GM19397 (cell line): ENCODE data around the gene DEPP1.

ENCODE experiments used
- ATAC-seq: cut with Tn5 transposase; IDR thresholded peaks from one replicate; pipeline ENCODE4 v1.9.1; 2021; ENCODE audit warnings: mild to moderate bottlenecking, moderate library complexity; ENCODE audit not compliant: unreplicated experiment

DEPP1 gene

DNA sequence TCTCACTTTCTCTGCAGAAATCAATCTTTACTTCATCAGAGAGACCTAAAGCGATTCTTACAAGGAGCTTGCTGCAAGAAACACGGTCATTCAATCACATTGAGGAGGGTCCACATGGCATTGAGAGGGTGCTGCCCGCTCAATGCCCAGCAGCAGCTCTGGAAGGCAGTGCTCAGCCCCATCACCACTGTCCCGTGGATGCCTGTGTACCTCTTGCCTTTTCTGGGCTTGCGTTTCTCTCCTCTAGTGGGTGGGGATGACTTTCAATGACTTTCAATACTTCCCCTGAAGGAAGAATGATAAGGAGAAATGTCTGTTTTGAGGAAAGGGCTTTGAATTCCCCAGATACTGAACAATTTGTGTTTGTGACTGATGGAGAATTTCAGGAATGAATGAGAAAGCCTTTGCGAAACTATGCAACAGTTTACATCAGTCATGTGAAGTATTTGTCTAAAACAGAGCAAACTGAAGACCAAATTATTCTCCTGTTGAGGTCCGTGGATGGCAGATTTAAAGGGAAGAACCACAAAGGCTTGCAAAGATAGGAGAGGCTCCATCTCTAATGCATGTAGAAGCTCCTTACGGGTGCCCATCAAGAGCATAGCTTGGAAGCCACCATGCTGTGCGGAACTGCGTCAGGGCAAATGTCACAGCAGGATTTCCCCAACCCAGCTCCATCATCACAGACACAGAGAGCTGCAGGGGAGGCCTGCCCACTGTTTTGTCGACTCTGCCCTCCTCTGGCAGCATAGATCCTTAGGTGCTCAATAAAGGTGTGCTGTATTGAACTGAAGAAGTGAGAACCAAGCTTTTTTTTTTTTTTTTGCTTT is 15.5 kb upstream of the DEPP1 start:
- no peak for ATAC-seq

DNA sequence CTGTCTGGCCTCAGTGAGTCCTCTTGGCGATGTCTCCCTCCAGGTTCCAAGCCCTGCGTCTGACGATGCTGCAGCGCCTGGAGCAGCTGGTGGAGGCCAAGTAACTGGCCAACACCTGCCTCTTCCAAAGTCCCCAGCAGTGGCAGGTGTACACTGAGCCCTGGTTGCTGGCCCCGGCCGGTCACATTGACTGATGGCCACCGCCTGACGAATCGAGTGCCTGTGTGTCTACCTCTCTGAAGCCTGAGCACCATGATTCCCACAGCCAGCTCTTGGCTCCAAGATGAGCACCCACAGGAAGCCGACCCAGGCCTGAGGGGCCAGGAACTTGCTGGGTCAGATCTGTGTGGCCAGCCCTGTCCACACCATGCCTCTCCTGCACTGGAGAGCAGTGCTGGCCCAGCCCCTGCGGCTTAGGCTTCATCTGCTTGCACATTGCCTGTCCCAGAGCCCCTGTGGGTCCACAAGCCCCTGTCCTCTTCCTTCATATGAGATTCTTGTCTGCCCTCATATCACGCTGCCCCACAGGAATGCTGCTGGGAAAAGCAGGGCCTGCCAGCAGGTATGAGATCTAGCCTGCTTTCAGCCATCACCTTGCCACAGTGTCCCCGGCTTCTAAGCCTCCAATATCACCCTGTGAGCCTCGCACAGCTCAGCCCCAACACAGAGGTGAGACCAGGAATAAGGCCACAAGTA is 14.8 kb upstream of the DEPP1 start:
- ATAC-seq, result no peak

DNA sequence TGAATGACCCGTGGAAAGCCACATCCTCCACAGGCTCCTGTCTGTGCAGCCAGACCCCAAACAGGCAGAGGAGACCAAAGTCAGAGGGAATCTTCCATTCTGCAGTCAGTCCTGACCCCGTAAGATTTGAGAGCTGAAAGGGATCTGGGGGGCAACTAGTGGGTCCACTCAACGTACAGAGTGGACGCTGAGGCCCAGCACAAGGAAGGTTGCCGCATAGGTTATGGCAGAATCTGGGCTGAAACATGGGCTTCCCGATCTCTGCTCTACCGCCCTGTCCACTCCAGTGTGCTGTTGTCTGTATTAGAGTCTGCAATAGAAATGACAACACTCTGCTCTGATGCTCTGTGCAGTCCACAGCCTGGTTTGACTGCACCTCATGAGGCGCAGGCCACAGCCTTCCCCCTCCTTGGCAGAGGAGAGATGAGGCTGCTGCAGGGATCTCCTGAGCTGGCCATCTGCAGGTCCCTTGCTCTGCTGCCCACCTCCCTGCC is 14.2 kb upstream of the DEPP1 start:
- no peak for ATAC-seq

DNA sequence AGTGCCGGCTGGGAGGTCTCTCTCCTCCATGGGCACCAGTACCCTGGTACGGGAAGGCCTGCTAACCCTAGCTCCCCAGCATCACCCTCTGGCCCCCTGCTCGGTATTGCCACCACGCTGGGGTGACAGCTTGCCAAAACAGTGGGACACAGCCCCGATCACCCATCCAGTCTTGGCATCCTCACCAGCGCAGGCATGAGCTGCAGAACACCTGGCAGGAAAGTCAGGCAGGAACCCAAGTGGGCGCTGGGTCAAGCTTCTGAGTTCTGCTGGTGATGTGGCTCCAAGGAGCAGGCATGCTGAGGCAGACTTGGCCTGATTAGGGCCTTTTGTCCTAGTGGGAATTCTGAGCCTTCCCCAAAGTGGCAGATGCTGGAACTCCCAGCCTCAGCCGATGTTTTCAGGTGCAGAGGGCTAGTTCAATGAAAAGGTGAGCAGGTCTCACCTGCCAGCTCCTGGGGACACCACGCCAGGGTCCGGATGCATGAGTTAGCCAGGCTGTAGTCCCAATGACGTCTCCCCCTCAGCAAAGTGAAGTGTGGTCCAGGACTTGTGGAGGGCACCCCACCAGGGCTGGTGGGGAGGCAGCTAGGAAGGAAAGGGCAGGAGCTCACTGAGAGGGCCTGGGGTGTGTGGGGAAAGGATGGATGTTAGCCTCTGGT is 13.6 kb upstream of the DEPP1 start:
- no peak for ATAC-seq

DNA sequence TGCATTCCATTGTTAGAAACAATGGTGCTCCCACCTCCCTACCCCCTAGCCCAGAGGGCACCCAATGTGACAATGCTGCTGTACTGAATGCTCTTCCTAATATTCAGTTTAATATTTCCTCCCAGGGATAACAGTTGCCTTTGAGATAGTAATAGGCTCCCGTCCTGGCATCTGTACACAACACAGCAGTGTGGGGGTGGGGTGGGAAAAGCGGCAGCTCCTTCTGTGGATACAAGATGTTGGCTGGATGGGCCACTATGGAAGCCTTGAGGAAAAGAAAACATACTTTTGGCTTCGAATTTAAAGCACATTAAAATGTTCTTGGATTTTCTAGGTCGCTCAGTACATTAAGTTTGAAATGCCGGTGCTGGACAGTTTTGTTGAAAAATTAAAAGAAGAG is 13.0 kb upstream of the DEPP1 start:
- no peak for ATAC-seq

DNA sequence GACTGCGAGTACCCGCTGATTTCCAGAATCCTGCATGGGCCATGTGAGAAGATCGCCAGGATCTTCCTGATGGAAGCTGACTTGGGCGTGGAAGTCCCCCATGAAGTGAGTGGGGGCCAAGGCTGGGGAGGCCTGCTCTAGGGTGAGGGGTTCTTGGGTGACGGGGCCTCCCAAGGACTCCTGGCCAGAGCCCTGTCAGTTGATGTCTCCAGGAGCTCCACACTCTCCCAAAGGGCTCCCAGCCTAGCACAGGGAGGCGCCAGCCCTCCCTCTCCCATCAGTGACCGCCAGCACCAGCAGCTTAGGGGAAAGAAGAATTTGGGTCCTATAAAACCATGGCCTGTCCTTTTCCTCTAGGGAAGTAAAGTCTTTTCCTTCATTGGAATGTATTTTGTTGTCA is 12.4 kb upstream of the DEPP1 start:
- no peak for ATAC-seq

DNA sequence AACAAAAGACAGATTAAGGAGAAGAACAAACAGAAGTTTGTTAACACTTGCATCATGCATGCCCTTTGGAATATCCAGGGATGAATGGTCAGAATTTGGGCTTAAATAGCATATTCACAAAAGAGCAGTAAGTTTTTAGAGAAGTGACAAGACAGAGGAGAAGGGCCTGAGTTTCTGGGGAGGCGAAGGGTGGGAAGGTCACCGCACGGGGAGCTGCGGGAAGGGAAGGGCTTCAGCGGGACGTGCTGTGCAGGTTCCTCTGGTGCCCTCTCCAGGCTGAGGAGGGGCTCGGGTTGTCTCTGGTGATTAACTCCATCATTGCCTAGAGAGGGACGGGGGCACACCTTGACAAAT is 11.7 kb upstream of the DEPP1 start:
- ATAC-seq, result no peak

DNA sequence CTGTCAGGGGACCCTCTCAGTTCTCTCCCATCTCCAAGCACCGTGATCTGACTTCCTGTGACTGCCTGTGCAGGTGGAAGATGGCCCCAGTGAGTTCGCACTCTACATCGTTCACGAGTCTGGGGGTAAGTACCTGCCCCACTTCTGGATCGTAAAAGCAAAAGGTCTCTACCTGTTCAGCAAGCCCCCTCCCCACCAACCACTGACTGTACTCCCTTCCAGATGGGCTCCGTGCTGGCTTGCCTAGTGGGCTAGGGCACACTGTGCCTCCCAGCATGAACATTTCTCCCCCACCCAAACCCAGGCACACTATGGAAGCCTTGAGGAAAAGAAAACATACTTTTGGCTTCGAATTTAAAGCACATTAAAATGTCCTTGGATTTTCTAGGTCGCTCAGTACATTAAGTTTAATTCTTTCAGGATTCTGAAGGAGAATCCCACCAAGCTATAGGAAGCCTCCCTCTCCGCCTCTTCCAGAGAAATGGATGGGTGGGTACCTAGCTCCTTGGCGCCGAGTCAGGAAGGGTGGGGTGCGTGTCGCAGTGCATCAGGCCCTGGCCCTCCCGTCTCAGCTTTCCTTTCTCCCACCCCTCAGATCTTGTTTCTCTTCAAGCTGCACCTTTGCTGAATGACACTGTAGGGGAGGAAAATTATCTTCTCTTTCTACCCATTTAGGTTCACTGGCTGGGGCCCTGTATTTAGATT is 11.1 kb upstream of the DEPP1 start:
- no peak for ATAC-seq

DNA sequence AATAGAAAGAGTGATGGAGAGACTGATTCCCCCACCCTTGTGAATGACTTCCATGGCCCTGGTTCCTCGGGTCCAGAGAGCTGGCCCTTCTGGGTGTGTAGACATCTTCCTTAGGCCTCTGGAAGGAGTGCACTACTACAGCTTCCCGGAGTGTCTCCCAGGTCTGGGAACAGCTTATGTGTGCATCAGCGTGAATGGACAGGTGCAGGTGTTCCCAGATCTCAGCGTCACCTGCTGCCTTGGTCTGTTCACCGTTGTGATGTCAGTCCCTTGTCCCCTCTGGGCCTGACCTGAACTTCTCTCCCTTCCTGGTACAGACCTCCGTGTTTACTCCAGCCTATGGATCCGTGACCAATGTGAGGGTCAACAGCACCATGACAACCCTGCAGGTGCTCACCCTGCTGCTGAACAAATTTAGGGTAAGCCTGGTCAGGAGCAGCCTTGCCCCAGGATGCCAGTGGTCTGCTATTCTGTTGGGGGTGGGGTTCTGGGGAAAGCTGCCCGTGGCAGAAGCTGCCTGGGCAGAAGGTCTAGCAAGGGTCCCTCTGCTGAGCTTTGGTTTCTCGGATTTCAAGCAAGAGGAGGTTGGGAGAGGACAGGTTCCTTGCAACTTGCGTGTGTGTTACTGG is 10.5 kb upstream of the DEPP1 start:
- no peak for ATAC-seq

DNA sequence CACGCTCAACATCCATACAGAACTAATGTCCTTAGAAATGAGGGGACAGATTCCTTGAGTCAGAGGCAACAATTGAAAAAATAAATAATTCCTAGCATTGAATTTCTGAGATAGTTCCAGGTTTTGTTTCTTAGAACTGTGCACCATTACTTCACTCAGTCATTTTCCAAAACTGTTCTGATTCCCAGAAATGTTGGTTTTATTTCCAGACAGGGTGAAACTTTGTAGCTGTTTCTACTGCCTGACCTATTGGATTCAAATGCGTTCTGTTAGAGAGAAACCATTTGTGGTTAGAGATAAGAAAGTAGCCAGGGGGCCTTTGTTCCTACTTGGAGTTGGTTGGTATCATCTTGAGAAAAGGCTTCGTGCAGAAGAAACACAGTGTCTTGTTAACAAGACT is 8.1 kb upstream of the DEPP1 start:
- no peak for ATAC-seq

DNA sequence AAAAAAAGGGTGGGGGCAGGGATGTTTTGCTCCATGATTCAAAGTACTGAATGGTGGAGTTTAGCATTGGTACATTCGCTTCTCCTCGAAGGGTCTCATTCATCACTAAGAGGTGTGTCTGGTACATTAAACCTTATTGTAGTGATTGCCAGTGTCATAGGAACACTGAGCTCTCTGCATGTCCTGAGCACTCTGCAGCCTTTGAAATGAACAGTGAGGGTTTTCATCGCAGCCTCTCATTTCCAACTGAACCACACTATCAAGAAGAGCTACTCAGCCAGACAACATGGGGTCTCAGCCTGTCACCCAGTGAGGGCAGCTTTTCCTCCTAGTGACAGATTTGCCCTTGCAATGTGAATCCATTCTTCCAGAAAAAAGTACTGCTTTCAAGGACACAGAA is 7.6 kb upstream of the DEPP1 start:
- ATAC-seq, result no peak

DNA sequence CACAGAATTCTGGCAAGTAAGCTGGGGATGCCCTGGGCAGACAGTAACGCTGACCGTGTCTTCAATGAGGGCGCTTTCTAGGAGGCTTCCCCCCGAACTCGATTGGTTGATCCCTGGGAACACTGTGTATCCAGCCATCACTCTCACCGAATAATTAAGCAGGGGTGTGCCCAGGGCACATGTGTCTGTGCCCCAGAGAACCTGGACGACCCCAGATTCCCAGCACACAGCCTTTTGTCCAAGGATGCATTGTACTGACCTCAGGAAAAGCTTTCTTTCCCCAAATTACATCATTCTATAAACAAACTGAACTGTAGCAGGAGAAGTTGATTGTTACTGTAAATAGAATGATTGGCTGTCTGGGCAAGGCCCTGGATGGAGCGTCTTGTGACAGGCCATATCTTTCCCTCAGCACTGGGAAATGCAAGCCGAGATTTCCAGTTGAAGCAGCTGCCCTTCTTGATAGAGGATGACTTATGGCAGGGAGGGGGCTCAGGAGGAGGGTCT is 6.6 kb upstream of the DEPP1 start:
- ATAC-seq, result no peak

DNA sequence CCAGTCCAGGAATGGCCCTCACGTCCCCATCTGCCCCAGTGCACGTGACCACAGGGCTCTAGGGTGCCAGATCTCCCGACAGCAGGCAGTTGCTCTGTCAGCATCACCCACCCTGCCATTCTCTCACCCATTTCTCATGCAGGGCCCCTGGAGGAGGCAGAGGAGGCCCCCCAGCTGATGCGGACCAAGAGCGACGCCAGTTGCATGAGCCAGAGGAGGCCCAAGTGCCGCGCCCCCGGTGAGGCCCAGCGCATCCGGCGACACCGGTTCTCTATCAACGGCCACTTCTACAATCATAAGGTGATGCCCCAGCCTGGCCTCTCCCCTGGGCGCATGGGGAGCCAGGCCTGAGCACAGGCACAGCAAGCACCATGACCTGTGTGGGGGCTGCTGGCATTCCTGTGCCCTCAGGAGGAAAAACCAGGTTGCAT is 6.1 kb upstream of the DEPP1 start:
- ATAC-seq, result no peak

DNA sequence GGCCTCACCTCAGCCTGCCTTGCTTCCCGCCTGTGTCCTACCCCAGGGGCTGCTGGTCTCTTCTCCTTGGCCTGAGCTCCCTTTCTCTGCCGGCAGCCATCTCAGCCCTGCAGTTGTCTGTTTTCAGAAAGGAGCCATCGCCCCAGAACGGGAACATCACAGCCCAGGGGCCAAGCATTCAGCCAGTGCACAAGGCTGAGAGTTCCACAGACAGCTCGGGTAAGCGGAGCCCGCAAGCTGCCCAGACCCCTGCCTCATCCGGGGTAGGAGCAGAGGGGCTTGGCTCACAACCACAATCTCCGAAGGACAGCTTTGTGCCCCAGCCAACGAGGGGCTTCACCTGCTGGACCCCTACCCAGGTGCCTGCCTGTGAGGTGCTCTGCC is 5.3 kb upstream of the DEPP1 start:
- no peak for ATAC-seq

DNA sequence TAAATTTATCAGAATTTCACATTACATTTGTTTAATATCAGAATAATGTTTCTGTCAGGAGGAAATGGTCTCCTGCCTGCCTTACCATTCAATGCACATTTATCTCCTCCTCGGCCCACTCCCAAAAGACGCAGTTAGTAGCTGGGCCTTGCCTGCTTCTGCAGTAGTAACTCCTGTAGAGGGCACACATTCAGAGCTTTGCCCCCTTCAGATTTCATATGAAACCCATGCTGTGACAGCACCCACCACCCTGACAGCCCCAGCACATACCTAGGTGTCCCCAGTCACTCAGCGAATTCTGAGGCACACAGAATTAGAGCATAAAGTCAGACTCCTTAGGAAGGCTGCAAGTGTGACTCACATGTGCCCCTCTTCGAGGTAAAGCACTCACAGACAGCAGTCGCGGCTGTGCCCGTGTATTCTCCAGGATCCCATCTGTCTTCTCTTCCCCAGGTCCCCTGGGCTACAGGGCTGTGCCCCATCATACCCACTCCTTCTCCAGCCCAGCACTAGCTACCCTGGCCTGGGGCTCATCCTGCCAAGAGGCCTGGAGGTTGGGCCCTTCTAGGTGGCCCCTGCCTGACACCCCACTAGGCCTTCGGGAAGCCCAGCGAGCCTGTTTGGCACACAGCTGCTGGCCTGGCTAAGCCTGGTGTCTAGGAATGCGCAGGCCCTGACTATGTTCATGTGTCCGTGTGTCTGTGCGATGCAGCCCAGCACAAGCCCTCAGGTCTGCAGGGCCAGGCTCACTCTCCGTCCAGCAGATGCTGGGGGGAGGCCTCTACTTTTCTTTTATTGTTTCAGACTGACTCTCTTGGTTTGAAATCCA is 4.7 kb upstream of the DEPP1 start:
- no peak for ATAC-seq

DNA sequence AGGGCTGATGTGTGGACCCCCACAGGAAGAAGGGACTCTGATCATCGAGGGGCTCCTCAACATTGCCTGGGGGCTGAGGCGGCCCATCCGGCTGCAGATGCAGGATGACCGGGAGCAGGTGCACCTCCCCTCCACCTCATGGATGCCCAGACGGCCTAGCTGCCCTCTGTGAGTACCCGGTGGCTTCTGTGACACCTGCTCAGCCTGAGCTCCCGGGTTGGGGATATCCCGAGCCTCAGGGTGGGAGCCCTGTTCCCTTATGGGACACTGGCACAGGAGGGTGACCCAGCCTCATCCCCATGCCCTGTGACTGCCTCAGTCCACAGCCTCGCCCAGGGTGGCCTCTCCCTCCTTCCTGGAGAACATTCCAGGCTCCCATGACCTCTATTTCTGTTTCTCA is 3.9 kb upstream of the DEPP1 start:
- ATAC-seq, result no peak

DNA sequence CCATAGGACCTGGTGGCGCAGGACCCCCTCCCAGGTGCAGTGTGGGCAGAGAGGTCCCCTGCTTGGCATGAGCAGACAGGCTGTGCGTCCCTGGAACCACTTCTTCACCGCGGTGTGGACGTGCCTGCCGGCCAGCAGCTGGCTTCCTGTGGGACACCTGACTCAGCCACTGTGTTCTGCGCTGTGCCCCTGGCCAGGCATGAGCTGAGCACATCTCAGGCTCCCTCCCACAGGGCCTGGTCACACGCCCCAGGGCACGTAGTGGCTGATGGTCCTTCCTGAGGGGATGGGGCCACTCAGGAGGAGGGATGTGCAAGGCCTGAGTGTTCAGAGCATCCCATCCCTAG is 3.5 kb upstream of the DEPP1 start:
- no peak for ATAC-seq

DNA sequence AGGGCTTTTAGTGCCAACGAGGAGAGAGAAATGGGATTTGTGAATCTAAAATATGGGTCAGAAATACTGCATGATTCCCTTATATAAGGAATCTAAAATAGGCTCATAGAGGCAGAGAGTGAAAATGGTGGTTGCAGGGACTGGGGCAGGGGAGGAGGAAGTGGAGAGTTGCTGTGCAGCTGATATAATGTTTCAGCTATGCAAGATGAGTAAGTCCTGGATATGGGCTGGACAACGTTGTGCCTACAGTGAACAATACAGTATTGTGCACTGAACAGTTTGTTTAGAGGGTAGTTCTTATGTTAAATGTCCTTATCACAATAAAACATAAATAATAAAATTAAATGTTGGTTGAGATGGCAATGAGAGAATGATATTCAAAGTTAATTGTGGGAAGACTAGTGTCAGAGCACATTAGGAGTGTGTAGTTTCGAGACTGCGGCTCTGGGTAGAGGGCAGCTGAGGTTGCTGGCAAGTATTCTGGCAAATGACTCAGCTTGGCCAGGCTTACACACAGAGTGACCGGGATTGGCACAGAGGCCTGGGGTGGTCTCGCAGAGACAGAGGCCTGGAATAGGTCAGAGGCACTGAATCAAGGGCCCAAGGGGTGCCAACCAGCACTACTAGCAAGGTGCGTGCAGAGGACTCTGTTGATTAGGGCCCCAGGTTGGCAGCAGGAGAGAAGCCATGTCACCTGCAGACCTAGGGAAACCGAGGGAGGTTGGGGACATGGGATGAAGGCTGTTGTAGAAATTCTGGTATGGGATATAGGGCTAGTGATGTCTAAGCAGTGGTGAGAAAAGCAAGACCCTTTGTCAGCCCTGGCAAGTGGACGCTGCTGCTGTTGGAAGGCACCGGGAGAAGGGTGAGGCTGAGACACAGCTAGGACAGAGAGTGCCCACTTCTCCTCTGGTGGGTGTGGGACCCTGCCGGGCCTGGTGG is 2.8 kb upstream of the DEPP1 start:
- ATAC-seq, result peak; percentile 40
